ENCODE results near the gene CFAP52. TPM values are rescaled to one million over a fixed set of nuclear protein-coding genes. Genes with fewer than 3 reads are reported as not detected.

The CFAP52 gene
- total RNA-seq, 1 experiment from 2014 or later = not detected

GRCh38 chr17:9564104-9564503 is 12.3 kb upstream of the CFAP52 start (continued):
- no peak for TF ChIP-seq CBX3 (IDR thresholded peaks at IDR 0.05; ENCODE audit: low read depth)
- TF ChIP-seq ELF1 (IDR thresholded peaks at IDR 0.05; ENCODE audit: borderline replicate concordance, low read depth) = no peak
- TF ChIP-seq MAX (IDR thresholded peaks at IDR 0.05) = no peak
- TF ChIP-seq JUND (IDR thresholded peaks at IDR 0.05) = no peak

GRCh38 chr17:9566067-9566466 is 10.4 kb upstream of the CFAP52 start:
- Histone ChIP-seq H3K9ac (ENCODE audit: low read length) (no peak overlapping the region), H3K9me2 (ENCODE audit: insufficient read depth) (no peaks in the 10 kb centered on the region), H4K20me1 (ENCODE audit: insufficient read depth) (no peaks in the 10 kb centered on the region), H3K79me2 (ENCODE audit: insufficient read depth, low read length) (0 out of 2 replicates have a peak, but pooled peaks cover 2% of the 10 kb centered on the region), H3K27me3 (ENCODE audit: insufficient read depth, low read length) (no peaks in the 10 kb centered on the region), H3K9me3 (ENCODE audit: control insufficient read depth in 1 of 2, insufficient read depth in 1 of 2, low read depth in 1 of 2, low read length in 2 of 2) (no peaks in the 10 kb centered on the region), H3K36me3 (ENCODE audit: control insufficient read depth in 1 of 2, insufficient read depth in 2 of 2, low read length in 2 of 2) (no peaks in the 10 kb centered on the region; a peak in 1 of 4 replicates), H3K4me1 (ENCODE audit: control insufficient read depth in 1 of 2, insufficient read depth in 2 of 2, low read length in 2 of 2) (no peaks in the 10 kb centered on the region), H3K4me2 (ENCODE audit: low read length) (no peak overlapping the region), H3K27ac (ENCODE audit: low read depth, low read length) (no peak overlapping the region), H3K4me3 (replicated peaks in 1 of 2; ENCODE audit: low read depth in 1 of 2, low read length in 2 of 2) (no peak overlapping the region), H2AFZ (ENCODE audit: low read depth, low read length, poor library complexity, severe bottlenecking) (no peak overlapping the region)
- no peak for DNase-seq (ENCODE audit: low read depth, low spot score)
- RAD21 ChIA-PET (ENCODE audit: low non-redundant PET in 1 of 2, low total read pairs in 2 of 2, uncharacterized antibody in 2 of 2, unreplicated experiment in 2 of 2) = no interaction called here
- no peak for ATAC-seq
- intact Hi-C loops (cut with micrococcal nuclease) = no loop called here
- POLR2A ChIA-PET = no interaction called here
- CTCF ChIA-PET = no interaction called here
- TF ChIP-seq EZH2phosphoT487 (IDR thresholded peaks at IDR 0.05; ENCODE audit: borderline replicate concordance) (no peak), REST (IDR thresholded peaks at IDR 0.05; ENCODE audit: low read depth) (no peak), ZBTB33 (IDR thresholded peaks at IDR 0.05; ENCODE audit: extremely low read depth, insufficient replicate concordance, low read length) (no peak), CTCF (IDR thresholded peaks at IDR 0.05 in 2 of 3, conservative IDR thresholded peaks at IDR 0.05 in 1 of 3; ENCODE audit: borderline replicate concordance in 1 of 3, insufficient read depth in 1 of 3, low read depth in 2 of 3, low read length in 2 of 3) (no peak), EZH2 (IDR thresholded peaks at IDR 0.05) (no peak), ELF1 (IDR thresholded peaks at IDR 0.05; ENCODE audit: borderline replicate concordance, low read depth) (no peak), MAX (IDR thresholded peaks at IDR 0.05) (no peak), JUND (IDR thresholded peaks at IDR 0.05) (no peak), SRF (IDR thresholded peaks at IDR 0.05; ENCODE audit: low read depth) (no peak), POLR2AphosphoS5 (IDR thresholded peaks at IDR 0.05; ENCODE audit: low read depth, low read length) (no peak), POLR2A (IDR thresholded peaks at IDR 0.05; ENCODE audit: borderline replicate concordance, extremely low read depth, insufficient read depth, insufficient read length) (no peak), ZNF274 (IDR thresholded peaks at IDR 0.05; ENCODE audit: low read depth, low read length) (no peak), SIN3A (IDR thresholded peaks at IDR 0.05; ENCODE audit: low read depth) (no peak), FOSL1 (IDR thresholded peaks at IDR 0.05; ENCODE audit: low read depth) (no peak), EGR1 (IDR thresholded peaks at IDR 0.05; ENCODE audit: low read depth) (no peak), RAD21 (IDR thresholded peaks at IDR 0.05; ENCODE audit: low read depth) (no peak), CEBPB (IDR thresholded peaks at IDR 0.05; ENCODE audit: low read depth) (no peak), ZFX (IDR thresholded peaks at IDR 0.05) (no peak)
- no TSS peak for BruUV-seq (replicated peaks)
